Nucleus accumbens (tissue), 56 donors: Measurements from ENCODE around the gene ARHGAP24.

Experiments used
- DNase-seq, 56 donors: peaks; one replicate each; lab custom pipeline; 2025; lab: John Stamatoyannopoulos, UW

ARHGAP24 gene

DNA sequence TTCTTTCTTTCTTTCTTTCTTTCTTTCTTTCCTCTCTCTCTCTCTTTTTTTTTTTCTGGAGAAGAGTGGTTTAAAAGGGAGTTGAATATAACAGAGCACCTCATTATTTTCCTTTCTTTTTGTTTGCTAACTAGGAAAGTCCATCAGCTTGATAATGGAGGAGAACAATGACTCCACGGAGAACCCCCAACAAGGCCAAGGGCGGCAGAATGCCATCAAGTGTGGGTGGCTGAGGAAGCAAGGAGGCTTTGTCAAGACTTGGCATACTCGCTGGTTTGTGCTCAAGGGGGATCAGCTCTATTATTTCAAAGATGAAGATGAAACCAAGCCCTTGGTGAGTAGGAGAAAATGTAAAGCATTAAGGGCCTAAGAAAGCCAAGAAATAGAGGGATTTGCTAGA lies 95.4 kb downstream of the ARHGAP24 start:
- no peak for DNase-seq

DNA sequence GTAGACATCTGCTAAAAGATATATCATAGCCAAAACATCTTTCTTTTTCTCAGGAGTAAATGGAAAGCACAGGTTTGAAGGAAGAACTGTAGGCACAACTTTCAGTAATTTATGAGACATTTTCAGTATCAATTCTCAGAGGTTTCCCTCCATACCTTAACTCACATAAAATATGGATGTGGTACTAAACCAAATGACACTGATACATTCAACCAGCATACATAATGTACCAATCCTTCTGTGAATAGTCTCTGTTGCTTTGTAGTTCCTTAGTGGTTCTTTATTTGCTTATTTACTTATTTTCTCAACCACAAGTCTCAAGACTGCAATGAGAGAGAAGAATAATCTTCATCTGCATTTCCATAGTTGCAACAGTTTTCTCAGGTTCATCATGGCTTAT lies 96.1 kb downstream of the ARHGAP24 start:
- no peak for DNase-seq

DNA sequence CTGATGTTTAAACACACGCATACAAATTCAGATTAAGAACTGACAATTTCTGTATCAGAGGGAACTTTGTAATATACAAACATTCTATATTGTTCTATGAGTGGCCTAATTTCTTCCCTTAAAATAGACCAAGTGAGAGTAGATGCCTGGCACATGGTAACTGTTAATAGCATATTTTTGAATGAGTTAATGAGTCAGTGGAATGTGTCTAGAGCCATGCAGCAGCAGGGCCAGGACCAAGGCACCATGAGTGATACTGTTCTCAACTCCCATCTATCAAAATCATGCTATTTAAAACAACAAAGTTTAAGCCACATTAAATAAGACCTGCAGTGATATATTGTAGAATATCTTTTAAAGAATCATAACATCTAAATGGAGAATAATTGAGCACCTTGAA lies 98.3 kb downstream of the ARHGAP24 start:
- no peak for DNase-seq

DNA sequence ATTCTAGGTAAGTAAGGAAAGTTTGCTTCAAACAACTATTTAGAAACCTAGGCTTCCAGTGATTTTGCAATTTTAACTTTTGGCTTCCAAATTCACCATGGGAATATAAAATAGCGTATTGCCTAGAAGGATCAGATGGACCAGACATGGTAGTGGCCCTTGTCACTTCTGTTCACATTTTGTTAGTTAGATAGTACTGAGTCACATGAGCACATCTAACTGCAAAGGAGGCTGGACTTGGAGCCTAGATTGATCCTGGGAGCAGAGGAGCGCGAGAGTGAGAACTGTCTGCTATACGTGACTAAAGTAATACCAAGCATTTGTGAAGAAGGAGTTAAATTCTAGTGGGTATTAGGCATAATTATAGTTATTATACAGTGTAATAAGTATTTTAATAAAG lies 102.4 kb downstream of the ARHGAP24 start:
- no peak for DNase-seq

DNA sequence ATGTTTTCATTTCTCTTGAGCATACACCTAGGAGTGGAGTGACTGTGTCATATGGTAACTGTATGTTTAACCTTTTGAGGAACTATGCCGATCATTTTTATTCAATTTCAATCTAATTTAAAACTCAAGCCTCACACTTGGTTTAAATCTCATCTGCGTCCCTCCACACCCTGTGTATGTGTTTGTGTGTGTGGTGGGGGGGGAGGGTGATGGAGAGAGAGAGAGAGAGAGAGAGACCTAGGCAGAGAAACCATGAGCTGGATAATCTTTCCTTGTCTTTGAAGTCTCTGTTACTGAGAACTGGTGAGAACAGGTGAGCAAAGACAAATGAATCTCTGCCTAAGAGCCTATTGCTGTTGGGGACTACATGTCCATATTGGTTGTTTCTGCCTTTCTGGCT lies 105.0 kb downstream of the ARHGAP24 start:
- DNase-seq: no peak

DNA sequence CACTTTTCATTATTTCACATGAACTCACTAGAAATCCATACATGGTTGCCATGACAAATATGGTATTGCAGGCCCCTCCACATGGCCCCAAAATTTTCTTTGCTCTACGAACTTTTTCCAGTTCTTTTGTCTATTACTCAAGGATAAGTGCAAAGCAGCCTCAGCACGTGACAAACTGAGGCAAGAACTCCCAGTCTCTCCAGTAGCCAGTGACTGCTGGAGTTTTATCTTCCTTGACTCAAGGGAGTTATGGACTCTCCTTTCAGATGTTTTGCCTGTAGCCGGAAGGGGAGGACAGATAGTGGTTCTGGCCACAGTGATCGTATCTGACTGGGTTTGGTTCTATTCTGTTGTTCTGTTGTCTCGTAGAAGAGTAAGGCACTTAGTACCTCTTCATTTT lies 105.5 kb downstream of the ARHGAP24 start:
- no peak for DNase-seq

DNA sequence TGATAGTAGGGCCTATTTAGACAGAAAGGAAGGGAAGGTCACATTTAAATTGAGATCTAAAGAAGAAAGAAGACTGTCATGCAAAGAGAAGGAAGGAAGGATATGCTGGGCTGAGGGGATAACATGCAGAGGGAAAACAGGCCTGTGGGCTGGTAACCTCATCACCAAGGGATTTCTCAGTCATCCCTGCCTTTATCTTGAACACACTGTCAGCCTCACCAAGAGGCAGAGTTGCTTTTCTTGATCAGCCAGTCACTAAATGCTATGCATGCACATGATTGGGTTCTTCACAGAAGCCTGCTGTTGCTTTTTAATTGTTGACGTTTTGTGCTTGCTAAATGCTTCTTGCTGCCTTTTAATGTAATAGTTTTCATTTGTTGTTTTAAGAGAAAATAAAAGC lies 113.0 kb downstream of the ARHGAP24 start:
- DNase-seq: no peak

DNA sequence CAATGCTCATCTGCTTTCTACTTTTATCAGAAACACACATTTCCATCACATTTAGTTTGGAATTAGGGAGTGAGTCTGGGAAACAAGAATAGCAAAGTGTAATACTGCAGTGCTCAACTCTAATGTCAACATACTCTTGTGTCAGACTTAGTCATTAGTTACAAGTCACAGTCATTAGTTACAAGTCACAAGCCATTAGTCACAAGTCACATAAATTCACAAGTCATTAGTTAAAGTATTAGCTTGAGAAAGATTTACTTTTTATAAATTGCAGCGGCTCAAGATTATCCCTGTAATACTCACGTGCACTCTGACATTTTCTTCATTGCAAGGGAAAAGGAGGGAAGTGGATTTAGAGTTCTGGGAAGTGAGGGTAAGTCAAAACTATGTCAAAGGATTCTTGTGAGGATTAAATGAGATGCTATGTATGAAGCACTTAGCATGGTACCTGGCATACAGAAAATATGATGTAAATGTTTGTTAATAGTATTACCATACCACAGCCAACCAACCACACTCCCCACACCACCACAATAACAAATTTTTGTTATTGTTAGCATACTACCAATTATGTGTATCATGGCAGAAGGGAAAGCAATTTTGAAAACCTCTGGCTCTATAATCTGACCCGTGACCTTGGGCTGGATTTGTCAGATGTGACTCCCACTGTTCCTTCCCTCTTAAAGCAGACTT lies 116.6 kb downstream of the ARHGAP24 start:
- no peak for DNase-seq

DNA sequence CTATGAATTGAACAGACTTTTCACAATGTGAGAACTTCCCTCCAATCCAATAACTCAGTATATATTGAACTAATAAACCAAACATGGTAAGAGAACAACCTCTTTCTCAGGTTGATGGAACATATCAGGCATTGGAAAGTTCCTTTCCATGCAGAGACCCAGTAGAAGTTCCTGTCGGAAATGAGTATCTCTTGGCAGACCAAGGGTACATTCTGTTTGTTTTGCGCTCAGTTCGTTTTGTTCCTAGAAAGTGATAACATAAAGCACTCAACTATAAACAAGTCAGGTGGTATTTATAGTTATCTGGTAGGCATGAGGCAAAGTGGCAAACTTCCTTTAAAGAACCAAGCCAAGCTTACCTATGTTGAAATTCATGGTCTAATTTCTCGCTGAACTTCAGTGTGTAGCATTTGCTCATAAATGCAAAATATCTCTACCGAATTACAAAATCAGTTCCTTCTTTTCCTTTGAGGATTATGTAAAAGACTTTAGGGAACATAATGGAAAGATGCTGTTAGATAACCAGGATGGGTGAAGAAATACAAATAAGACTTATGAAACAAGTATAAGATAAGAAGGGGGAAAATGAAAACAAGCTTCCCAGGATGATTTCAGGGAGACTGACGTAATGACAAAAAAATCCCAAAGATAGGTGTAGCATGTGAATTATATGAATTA lies 120.3 kb downstream of the ARHGAP24 start:
- no peak for DNase-seq

DNA sequence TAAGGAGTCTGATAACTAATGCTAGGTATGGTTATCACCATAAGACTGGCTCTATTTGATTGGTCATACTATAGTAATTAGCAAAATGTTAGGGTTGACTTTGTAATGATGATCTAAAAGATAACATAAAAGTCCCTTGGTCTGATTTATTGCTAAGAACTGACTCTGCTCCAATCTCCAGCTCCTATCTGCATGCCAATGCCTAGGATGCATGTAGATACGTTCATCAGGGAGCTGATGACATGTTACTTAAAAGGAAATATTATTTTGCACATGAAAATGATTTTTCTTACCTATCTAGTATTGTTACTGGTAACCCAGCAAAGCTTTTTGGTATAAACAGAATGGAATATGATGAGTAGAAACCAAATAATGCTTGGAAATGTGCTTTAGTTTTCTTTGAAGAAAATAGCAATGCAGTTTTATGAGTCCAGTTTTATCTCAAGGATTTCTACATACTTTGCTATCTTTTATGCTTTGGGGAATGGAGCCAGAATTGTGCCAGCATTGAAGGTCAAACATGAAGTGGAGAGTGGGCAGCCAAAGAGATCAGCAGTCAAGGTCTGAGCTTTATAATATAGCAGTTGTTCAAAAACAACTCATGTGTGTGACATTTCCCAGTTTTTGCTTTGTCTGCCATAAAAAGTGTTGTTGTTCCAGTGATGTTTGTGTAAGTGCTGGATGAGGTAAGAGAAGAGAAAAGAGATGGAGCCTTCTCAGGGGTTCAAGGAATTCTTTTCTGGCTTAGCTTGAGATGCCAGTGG lies 121.0 kb downstream of the ARHGAP24 start:
- DNase-seq: no peak

DNA sequence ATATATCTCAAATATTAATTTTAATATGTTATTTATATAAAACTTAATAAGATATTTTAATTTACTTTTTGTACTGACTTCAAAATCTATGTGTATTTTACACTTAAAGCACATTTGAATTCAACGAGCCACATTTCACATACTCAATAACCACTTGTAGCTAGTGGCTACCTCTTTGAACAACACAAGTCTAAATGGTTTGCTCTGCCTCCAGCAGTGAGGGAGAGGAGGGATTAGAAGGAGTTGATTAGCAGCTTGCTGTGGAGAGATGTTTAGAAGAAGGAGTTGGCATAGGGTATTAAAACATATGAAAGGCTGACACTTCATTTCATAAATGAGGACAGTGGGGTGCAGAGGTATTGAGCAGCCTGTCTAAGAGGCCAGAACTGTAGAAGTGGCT lies 124.0 kb downstream of the ARHGAP24 start:
- no peak for DNase-seq

DNA sequence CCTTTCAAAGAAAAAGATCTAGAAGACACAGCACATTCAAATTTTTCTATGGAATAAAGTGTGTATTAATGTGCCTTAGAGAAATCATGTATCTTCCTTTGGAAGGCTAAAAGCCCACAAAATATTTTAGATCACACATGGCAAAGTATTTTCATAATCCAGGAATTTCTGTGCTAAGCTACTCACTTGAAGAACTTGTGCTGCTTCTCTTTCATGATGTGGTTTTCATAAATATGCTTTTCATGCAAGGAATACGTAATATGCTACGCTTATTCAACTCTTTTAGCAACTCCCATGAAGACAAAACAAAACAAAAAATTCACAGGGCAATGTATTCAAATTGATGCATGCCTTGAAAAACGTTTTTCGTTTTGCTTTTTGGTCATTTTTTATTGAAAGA lies 125.6 kb downstream of the ARHGAP24 start:
- no peak for DNase-seq

DNA sequence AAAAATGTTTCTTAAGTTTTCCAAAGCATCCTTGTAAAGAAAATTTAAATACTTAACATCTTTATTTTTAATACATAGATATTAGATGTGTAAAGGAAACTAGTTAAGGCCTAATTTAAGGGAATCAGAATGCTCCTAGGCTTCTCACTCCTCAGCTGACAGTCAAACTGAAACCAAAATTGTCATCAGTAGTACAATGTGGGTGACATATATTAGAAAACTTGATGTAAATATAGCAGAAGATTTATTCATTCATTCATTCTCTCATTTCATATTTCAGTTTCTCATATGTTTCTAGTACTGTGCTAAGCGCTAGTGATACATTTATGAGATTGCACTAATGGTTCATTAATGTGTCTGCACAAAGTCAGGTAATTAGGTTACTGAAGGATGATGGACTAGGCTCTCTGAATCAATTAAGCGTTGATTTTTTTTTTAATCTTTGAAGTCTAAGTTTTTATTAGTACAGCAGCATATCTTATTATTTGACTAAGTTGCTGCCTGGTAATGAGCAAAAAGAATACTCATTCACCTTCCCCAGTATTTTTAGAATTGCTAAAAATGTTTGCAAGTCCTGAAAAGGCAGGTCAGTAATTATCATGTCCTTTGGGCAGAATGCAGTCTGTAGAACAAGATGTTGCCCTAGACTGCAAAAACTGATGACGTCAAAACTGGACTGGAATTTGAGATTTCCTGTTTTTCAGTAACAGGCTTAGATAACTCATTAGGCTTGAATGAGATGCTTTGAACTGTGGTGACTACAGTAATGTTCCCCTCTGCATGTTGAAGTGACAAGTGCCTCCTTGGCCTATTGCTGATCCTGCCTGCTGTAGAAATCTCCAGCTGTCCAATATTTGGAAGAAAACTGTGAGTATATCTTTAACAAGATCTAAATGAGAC lies 128.7 kb downstream of the ARHGAP24 start:
- DNase-seq: no peak

DNA sequence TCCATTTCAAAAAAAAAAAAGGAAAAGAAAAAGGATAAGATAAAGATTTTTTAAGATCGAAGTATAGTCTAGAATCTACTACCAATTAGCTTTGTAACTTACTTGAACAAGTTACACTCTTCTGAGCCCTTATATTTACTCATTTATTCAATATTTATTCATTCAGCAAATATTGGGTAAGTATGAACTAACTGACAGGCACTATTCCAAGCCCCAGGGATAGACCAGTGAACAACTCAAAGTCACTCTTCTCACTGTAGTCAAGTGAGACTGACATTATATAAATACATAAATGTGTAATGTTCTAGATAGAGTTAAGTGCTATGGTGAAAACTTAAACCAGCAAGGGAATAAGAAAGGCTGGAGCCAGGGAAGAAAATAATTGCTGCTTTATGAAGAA lies 131.6 kb downstream of the ARHGAP24 start:
- no peak for DNase-seq

DNA sequence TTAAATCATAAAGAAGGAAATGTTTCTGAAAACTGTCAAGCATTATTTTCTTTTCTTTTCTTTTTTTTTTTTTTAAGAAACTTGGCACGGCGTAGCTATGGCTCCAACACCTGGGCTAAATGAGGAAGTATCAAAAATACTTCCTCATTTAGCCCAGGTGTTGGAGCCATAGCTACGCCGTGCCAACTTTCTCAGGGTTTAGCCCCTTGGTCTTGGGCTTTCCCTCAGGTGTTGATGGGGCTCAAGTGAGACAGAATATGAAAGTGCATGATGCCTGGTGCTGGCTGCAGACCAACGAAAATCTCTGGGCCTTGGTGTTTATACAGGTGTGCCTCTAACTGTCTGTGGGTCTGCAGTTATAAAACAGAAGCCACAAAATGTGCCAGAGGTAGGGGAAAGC lies 132.7 kb downstream of the ARHGAP24 start:
- no peak for DNase-seq

DNA sequence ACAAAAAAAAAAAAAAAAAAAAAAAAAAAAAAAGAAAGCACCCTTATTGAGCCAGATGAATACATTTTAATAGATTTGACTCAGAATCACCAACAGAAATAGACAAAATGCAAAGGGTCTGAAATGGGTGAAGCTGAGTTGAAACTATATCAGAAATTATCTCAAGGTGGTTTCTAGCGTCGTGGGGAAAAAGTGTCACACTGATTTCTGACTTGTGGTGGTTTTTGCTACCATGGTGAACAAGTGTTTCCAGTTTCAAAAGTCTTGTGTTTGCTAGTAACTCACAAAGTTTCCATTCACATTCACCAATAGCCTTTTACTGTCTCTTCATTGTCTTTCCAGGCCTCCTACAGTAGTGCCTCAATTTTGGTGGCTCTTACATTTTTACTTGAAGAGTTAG lies 135.5 kb downstream of the ARHGAP24 start:
- no peak for DNase-seq

DNA sequence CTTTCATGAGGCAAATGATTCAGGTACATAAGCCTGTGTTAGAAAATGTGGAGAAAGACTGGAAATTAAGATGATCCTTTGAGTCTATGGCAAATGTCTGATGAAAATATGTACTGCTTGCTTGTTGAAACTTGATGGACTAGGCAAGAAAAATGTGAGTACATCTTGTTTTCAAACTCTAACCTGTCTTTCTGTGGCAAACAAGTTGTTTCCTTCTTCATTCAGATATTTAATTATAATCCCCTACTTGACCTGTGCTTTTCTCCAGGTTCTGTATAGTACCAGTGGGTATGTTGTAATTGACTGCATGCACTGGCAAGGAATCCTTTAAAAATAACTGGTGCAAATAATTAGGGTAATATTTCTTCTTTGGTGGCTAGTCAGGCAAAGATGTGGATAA lies 136.7 kb downstream of the ARHGAP24 start:
- no peak for DNase-seq

DNA sequence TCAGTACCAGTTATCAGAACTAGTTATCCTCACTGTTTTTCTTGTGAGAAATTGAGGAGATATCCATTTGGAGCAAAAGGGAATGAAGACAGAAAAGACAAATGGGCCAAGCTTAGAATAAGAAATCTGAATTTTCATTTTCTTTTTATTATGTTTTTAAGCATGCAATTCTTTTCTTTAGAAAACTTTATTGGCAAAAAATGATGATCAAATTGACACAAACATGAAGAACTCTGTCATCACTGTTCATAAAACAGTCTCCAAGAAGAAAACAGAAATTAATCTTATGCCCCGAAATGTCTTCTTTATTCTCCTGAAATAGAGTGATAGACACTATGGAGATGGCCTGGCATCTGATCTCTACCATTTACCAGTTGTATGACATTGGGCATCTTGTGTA lies 139.0 kb downstream of the ARHGAP24 start:
- DNase-seq: no peak

DNA sequence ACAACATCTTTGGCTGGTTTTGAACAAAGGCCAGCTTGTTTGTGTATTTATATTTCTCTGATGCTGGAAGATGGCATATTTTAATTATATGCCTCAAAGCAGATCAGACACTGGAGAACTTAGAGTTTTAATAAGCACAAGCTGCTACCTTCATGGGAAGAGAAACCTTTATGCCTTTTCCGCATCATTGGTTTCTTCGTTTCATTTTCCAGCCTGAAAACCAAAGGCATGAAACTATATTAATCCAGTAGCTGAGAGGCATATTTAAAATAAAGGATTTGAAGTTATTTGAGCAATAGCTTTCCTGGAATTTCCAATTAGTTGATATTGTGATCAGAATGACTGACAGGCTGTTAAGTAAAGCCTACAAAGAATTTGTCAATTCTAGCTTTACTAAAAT lies 141.0 kb downstream of the ARHGAP24 start:
- DNase-seq: no peak

DNA sequence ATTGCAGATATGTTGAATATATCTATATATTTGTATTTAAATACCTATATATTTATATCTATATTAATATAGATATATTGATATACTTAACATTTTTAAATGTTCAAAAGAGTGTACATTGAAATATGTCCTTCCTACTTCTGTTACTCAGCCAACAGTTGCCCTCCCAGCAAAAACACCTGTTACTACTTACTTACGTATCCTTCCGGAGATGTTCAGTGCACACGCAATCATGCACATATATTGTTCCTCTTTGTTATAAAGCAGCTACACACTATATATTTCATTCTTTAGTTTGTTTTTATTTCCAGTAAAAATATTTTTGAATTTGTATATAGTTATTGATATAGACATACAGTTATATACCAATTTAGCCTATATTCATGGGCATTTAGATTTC lies 142.3 kb downstream of the ARHGAP24 start:
- DNase-seq: no peak

DNA sequence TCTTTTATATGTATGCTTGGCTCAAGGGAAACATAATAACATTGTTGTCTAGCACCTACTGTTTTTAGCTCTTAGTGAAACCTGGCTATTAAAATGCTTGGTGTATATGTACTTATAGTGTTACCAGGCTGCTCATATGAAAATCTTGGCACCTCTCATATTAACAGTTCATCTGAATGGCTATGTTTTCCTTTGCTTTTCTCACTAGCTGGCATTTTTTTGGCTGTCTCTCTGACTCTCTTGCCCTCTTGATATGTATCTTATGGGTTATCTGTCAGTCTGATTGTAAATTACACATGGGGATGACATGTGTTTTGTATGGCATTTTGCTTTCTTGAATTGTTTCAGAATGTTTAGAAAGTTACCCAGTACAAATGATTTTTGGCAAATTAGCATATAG lies 158.0 kb downstream of the ARHGAP24 start:
- no peak for DNase-seq
